Karpas-422 (cell line): ENCODE results near the gene TEX261. TPM values are rescaled to one million over a fixed set of nuclear protein-coding genes. Genes with fewer than 3 reads are reported as not detected.
"Not testable (repeated sequence)": the region's sequence is repeated elsewhere in the genome, so short reads cannot be mapped to it uniquely, and the experiment has no call there.

Experiments used
- DNase-seq: peaks from one replicate; pipeline ENCODE4 v3.0.0-alpha.2; 2015
- H2AFZ ChIP-seq: fragments of 200-600 bp; sonication (generic); 2 replicates; pipeline ENCODE4 v1.6.1; 2014; ENCODE audit warnings: antibody characterized with exemption, low read length, mixed read lengths
- H3K27ac ChIP-seq: fragments of 200-600 bp; sonication (generic); 2 replicates; pipeline ENCODE4 v1.5.1; 2014; ENCODE audit warnings: mild to moderate bottlenecking, low read length, moderate library complexity
- H3K27me3 ChIP-seq: fragments of 200-600 bp; sonication (generic); 2 replicates; pipeline ENCODE4 v1.6.1; 2014; ENCODE audit warnings: low read length, mixed read lengths
- H3K36me3 ChIP-seq: fragments of 200-600 bp; sonication (generic); 2 replicates; pipeline ENCODE4 v1.6.1; 2014; ENCODE audit warnings: low read length, mixed read lengths; ENCODE audit not compliant: insufficient read depth
- H3K4me1 ChIP-seq: fragments of 200-600 bp; sonication (generic); 2 replicates; pipeline ENCODE4 v1.6.1; 2014; ENCODE audit warnings: mild to moderate bottlenecking, low read length, mixed read lengths
- H3K4me2 ChIP-seq: fragments of 200-600 bp; sonication (generic); 2 replicates; pipeline ENCODE4 v1.6.1; 2014; ENCODE audit warnings: low read length, low read depth, mild to moderate bottlenecking; ENCODE audit not compliant: poor library complexity, severe bottlenecking
- H3K4me3 ChIP-seq: fragments of 200-600 bp; sonication (generic); 2 replicates; pipeline ENCODE4 v1.5.1; 2014; ENCODE audit warnings: mild to moderate bottlenecking, antibody characterized with exemption, low read length, mixed read lengths
- H3K79me2 ChIP-seq: fragments of 200-600 bp; sonication (generic); 2 replicates; pipeline ENCODE4 v1.6.1; 2014; ENCODE audit warnings: mild to moderate bottlenecking, low read length, mixed read lengths
- H3K9ac ChIP-seq: fragments of 200-600 bp; sonication (generic); 2 replicates; pipeline ENCODE4 v1.6.0; 2014; ENCODE audit warnings: low read length
- H3K9me2 ChIP-seq: fragments of 200-600 bp; sonication (generic), shearing (Covaris generic); replicated peaks from 2 replicates; pipeline ENCODE4 v1.6.0; 2014; ENCODE audit warnings: mild to moderate bottlenecking, low read length, moderate library complexity; ENCODE audit not compliant: insufficient read depth
- H3K9me3 ChIP-seq: fragments of 300-700, 200-600 bp; sonication (generic); 2 replicates; pipeline ENCODE4 v1.6.1; 2014; ENCODE audit warnings: low read length, mixed read lengths
- H4K20me1 ChIP-seq: fragments of 200-600 bp; sonication (generic); 2 replicates; pipeline ENCODE4 v1.6.1; 2014; ENCODE audit warnings: mild to moderate bottlenecking, antibody characterized with exemption, low read length, low read depth; ENCODE audit not compliant: insufficient read depth
- total RNA-seq: library from RNA; depleted of rRNA; stranded (reverse); fragments of >200 nt; shearing (Covaris generic); gene quantifications from 2 replicates; pipeline ENCODE4 v1.2.3, GENCODE V29; 2014; ENCODE audit warnings: low replicate concordance

TEX261 gene
- total RNA-seq, 1 experiment from 2014 or later = 69.2 TPM

GRCh38 chr2:71011786-71012185 lies 17.1 kb upstream of the TEX261 start:
- H2AFZ ChIP-seq, H3K4me2 ChIP-seq, H3K4me3 ChIP-seq, H3K4me1 ChIP-seq, H3K27ac ChIP-seq, H3K9me2 ChIP-seq, H3K36me3 ChIP-seq, H3K27me3 ChIP-seq, DNase-seq, H3K9me3 ChIP-seq, H3K79me2 ChIP-seq, H3K9ac ChIP-seq, H4K20me1 ChIP-seq: not testable (repeated sequence)

DNA sequence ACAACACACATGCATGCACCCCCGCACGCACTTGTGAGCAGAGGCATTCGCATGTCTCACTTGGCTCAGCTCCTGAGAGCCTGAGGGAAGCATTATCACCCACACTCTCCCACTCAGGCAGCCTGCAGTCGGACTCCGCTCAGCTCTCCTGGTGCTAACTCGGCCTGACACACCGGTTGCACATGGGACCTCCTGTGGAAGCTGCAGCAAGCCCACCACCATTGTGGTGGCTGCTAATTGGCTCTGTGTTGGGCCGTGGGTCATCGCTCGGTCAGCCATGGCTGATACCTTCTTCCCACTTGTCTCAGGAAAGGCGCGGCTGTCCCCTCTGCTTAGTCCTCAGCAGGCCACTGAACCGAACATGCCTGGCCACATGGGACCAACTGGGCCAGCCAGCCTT lies 13.7 kb upstream of the TEX261 start:
- H4K20me1 ChIP-seq = no peaks in the 10 kb centered on the region
- H3K27me3 ChIP-seq = no peaks in the 10 kb centered on the region
- H3K27ac ChIP-seq = no peak overlapping the region
- H3K4me2 ChIP-seq = no peak overlapping the region
- H3K79me2 ChIP-seq = no peaks in the 10 kb centered on the region
- H3K9me3 ChIP-seq = no peaks in the 10 kb centered on the region
- no peak for DNase-seq
- no peaks in the 10 kb centered on the region for H3K36me3 ChIP-seq
- H3K4me3 ChIP-seq = no peak overlapping the region
- H3K4me1 ChIP-seq = no peaks in the 10 kb centered on the region
- H3K9me2 ChIP-seq = no peaks in the 10 kb centered on the region
- no peak overlapping the region for H2AFZ ChIP-seq
- no peak overlapping the region for H3K9ac ChIP-seq

- Histone ChIP-seq H3K9ac (no peak overlapping the region), H3K4me3 (no peak overlapping the region), H3K79me2 (no peaks in the 10 kb centered on the region), H3K36me3 (no peaks in the 10 kb centered on the region), H3K4me2 (no peak overlapping the region), H4K20me1 (no peaks in the 10 kb centered on the region), H3K27ac (no peak overlapping the region), H3K9me2 (no peaks in the 10 kb centered on the region), H3K27me3 (no peaks in the 10 kb centered on the region), H3K9me3 (no peaks in the 10 kb centered on the region), H3K4me1 (no peaks in the 10 kb centered on the region), H2AFZ (no peak overlapping the region)
- no peak for DNase-seq
Measured at GRCh38 chr2:71006955-71007799, 12.5 kb upstream of the TEX261 start.

DNA sequence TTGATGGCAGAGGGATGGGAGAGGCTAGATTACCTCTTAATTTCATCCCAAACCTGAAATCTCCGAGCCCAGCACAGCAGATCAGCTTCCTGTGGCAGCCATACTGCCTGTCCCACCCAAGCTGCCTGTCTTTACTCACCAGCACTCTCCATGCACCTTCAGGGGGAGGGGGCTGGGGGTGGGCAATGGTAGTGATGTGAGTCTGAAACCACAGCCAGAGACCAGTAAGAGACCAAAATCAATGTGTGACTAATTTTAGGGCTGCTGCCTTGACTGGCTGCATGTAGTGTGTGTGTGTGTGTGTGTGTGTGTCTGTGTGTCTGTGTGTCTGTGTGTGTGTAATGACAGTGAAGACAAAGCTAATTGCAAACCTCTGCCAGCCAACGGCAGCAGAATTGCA lies 11.7 kb upstream of the TEX261 start:
- H2AFZ ChIP-seq = no peak overlapping the region
- DNase-seq = no peak
- H3K27ac ChIP-seq = no peak overlapping the region
- no peaks in the 10 kb centered on the region for H3K27me3 ChIP-seq
- no peak overlapping the region for H3K4me3 ChIP-seq
- no peaks in the 10 kb centered on the region for H4K20me1 ChIP-seq
- H3K4me1 ChIP-seq = peaks cover 4% of the 10 kb centered on the region
- H3K9me3 ChIP-seq = no peaks in the 10 kb centered on the region
- no peaks in the 10 kb centered on the region for H3K36me3 ChIP-seq
- H3K9ac ChIP-seq = no peak overlapping the region
- no peak overlapping the region for H3K4me2 ChIP-seq
- H3K79me2 ChIP-seq = no peaks in the 10 kb centered on the region
- H3K9me2 ChIP-seq = no peaks in the 10 kb centered on the region

DNA sequence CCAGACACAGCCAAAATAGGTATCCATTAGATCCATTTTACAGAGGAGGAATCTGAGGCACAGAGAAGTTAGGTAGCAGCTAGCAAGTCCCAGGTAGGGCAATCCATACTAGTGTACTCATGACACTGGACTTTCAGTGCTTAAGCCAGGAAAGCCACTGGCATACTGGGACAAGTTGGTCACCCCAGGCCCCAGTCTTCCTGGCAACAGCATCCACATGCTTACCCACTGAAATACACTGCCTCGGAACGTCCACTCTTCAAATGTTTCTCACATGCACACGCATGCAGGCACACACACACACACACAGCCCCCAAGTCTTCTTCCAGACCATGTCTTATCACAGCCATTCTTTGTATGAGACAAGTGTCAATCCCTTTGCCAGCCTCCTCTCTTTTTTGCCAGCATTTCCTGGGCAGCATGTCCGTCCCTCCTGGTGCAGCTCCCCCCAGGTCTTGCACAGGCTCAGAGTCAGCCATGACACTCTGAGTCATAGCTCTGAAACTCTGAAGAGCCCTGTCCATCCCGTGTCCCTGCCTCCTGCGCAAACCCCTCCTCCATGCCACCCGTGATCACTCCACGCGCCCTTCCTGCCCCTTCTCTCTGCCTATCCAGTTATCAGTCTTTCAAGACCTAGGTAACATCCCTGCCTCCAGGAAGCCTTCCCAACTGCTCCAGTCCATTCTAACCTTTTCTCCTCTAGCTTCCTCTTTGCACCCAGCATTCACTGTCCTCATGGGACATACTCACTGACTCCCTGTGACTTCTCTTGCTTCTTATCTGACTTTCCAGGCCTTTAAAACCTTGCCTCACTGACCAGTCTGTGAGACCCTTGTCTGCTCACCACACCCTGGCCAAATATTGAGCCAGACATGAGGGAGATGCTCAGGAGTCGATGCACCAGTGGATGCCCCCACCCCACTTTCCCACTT lies 10.9 kb upstream of the TEX261 start:
- Histone ChIP-seq H3K9ac (no peak overlapping the region), H3K4me3 (no peak overlapping the region), H3K9me3 (no peaks in the 10 kb centered on the region), H3K27ac (no peak overlapping the region), H2AFZ (no peak overlapping the region), H4K20me1 (no peaks in the 10 kb centered on the region), H3K79me2 (peaks cover 3% of the 10 kb centered on the region; the same call in 1 of the 2 replicates), H3K27me3 (no peaks in the 10 kb centered on the region), H3K4me1 (peaks cover 10% of the 10 kb centered on the region), H3K9me2 (no peaks in the 10 kb centered on the region), H3K36me3 (no peaks in the 10 kb centered on the region), H3K4me2 (no peak overlapping the region)
- DNase-seq = no peak

GRCh38 chr2:71004857-71005256 lies 10.2 kb upstream of the TEX261 start:
- no peaks in the 10 kb centered on the region for H3K9me2 ChIP-seq
- H3K36me3 ChIP-seq = no peaks in the 10 kb centered on the region
- DNase-seq = no peak
- no peaks in the 10 kb centered on the region for H3K9me3 ChIP-seq
- H3K4me1 ChIP-seq = peaks cover 13% of the 10 kb centered on the region
- no peak overlapping the region for H3K4me2 ChIP-seq
- H3K9ac ChIP-seq = no peak overlapping the region
- H4K20me1 ChIP-seq = no peaks in the 10 kb centered on the region
- no peak overlapping the region for H3K27ac ChIP-seq
- H3K4me3 ChIP-seq = no peak overlapping the region
- H3K79me2 ChIP-seq = peaks cover 4% of the 10 kb centered on the region; the same call in 1 of the 2 replicates
- H2AFZ ChIP-seq = no peak overlapping the region; the same call in 1 of the 2 replicates
- no peaks in the 10 kb centered on the region for H3K27me3 ChIP-seq

DNA sequence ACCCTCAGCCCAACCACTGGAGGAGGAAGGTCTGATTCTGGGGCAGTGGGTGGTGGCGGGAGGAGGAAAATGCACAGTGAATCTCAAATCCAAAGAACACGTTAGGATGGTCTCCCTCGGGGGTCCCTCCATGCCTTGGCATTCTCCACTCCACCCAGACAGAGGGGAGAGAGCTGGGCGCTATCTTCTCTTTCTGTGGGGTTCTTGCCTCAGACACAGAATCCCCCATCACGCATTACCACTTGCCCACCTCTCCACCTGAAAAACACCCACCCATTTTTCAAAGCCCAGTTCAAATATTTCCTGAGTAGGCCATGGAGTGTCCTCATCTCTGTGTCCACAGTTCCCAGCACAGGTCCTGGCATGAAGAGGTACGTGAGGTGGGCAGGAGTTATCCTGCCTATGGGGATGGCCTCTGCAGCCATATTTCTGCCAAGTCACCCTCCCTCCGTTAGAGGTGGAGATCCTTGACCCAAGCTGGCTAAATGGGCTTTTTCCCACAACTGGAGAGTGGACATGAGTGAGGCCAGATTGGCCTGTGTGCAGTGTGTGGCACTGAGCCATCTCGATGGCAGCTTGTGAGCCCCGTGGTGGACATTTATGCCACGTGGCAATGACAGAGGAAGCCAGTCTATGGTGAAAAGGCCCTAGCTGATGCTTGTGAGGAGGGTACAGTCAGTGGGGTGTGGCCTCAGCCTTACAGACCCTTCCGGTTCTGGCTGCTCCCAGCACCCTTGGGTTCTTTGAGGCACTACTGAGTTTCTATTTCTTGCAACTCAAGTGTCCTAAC lies 9.5 kb upstream of the TEX261 start:
- Histone ChIP-seq H3K9me3 (no peaks in the 10 kb centered on the region), H3K4me1 (peaks cover 13% of the 10 kb centered on the region), H4K20me1 (no peaks in the 10 kb centered on the region), H3K27ac (no peak overlapping the region), H3K4me3 (no peak overlapping the region), H3K36me3 (no peaks in the 10 kb centered on the region), H3K4me2 (no peak overlapping the region), H3K9me2 (no peaks in the 10 kb centered on the region), H3K27me3 (no peaks in the 10 kb centered on the region), H3K79me2 (peaks cover 4% of the 10 kb centered on the region; the same call in 1 of the 2 replicates), H3K9ac (no peak overlapping the region), H2AFZ (no peak overlapping the region; the same call in 1 of the 2 replicates)
- DNase-seq = no peak
